ENCODE data around the gene DXO.
"Not testable (repeated sequence)": the region's sequence is repeated elsewhere in the genome, so short reads cannot be mapped to it uniquely, and the experiment has no call there.

GRCh38 chr6:32014547-32014946 is 42.6 kb upstream of the DXO start, which contains the start of gene C4B:
- not testable (repeated sequence) for TF ChIP-seq FOXA1 (IDR thresholded peaks at IDR 0.05); JUND (IDR thresholded peaks at IDR 0.05); RAD21 (IDR thresholded peaks at IDR 0.05); ATF3 (IDR thresholded peaks at IDR 0.05); YY1 (IDR thresholded peaks at IDR 0.05); RXRA (IDR thresholded peaks at IDR 0.05); ZBTB33 (IDR thresholded peaks at IDR 0.05); GABPA (IDR thresholded peaks at IDR 0.05 in 1 of 2, conservative IDR thresholded peaks at IDR 0.05 in 1 of 2)
- TF ChIP-seq, protein P1, sequence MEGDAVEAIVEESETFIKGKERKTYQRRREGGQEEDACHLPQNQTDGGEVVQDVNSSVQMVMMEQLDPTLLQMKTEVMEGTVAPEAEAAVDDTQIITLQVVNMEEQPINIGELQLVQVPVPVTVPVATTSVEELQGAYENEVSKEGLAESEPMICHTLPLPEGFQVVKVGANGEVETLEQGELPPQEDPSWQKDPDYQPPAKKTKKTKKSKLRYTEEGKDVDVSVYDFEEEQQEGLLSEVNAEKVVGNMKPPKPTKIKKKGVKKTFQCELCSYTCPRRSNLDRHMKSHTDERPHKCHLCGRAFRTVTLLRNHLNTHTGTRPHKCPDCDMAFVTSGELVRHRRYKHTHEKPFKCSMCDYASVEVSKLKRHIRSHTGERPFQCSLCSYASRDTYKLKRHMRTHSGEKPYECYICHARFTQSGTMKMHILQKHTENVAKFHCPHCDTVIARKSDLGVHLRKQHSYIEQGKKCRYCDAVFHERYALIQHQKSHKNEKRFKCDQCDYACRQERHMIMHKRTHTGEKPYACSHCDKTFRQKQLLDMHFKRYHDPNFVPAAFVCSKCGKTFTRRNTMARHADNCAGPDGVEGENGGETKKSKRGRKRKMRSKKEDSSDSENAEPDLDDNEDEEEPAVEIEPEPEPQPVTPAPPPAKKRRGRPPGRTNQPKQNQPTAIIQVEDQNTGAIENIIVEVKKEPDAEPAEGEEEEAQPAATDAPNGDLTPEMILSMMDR (IDR thresholded peaks at IDR 0.05; ENCODE audit: low read depth, low read length, missing input control) = not testable (repeated sequence)
- TF ChIP-seq, protein P2, sequence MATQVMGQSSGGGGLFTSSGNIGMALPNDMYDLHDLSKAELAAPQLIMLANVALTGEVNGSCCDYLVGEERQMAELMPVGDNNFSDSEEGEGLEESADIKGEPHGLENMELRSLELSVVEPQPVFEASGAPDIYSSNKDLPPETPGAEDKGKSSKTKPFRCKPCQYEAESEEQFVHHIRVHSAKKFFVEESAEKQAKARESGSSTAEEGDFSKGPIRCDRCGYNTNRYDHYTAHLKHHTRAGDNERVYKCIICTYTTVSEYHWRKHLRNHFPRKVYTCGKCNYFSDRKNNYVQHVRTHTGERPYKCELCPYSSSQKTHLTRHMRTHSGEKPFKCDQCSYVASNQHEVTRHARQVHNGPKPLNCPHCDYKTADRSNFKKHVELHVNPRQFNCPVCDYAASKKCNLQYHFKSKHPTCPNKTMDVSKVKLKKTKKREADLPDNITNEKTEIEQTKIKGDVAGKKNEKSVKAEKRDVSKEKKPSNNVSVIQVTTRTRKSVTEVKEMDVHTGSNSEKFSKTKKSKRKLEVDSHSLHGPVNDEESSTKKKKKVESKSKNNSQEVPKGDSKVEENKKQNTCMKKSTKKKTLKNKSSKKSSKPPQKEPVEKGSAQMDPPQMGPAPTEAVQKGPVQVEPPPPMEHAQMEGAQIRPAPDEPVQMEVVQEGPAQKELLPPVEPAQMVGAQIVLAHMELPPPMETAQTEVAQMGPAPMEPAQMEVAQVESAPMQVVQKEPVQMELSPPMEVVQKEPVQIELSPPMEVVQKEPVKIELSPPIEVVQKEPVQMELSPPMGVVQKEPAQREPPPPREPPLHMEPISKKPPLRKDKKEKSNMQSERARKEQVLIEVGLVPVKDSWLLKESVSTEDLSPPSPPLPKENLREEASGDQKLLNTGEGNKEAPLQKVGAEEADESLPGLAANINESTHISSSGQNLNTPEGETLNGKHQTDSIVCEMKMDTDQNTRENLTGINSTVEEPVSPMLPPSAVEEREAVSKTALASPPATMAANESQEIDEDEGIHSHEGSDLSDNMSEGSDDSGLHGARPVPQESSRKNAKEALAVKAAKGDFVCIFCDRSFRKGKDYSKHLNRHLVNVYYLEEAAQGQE (IDR thresholded peaks at IDR 0.05) = not testable (repeated sequence)
- TF ChIP-seq, protein P3, sequence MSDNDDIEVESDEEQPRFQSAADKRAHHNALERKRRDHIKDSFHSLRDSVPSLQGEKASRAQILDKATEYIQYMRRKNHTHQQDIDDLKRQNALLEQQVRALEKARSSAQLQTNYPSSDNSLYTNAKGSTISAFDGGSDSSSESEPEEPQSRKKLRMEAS (IDR thresholded peaks at IDR 0.05) = not testable (repeated sequence)
